Muscle layer of duodenum (tissue), 2 donors: Measurements from ENCODE around the gene KRTAP5-5.

ENCODE experiments used
- H3K27ac ChIP-seq: one replicate; pipeline ENCODE4 v1.7.0; 2013; ENCODE audit warnings: mild to moderate bottlenecking, low read length
- H3K27me3 ChIP-seq: one replicate; pipeline ENCODE4 v1.7.0; 2013; ENCODE audit warnings: low read depth, mild to moderate bottlenecking, control low read depth, low read length
- H3K36me3 ChIP-seq, 2 donors: one replicate each; pipeline ENCODE4 v1.7.0; 2013; ENCODE audit warnings: low read length in 2 of 2, control low read depth in 1 of 2, mild to moderate bottlenecking in 1 of 2; ENCODE audit not compliant: insufficient read depth in 2 of 2, control insufficient read depth in 1 of 2
- H3K4me1 ChIP-seq, 2 donors: one replicate each; pipeline ENCODE4 v1.7.0; 2013; ENCODE audit warnings: low read length in 2 of 2, mild to moderate bottlenecking in 2 of 2, control low read depth in 1 of 2, moderate library complexity in 1 of 2; ENCODE audit not compliant: insufficient read depth in 2 of 2, control insufficient read depth in 1 of 2
- H3K4me3 ChIP-seq, 2 donors: one replicate each; pipeline ENCODE4 v1.7.0; 2013; ENCODE audit warnings: low read length in 2 of 2, low read depth in 1 of 2, mild to moderate bottlenecking in 1 of 2
- H3K9me3 ChIP-seq, 2 donors: one replicate each; pipeline ENCODE4 v1.7.0; 2013; ENCODE audit warnings: low read length in 2 of 2, control low read depth in 1 of 2, mild to moderate bottlenecking in 1 of 2; ENCODE audit not compliant: control insufficient read depth in 1 of 2
- donor health status: healthy.

The KRTAP5-5 gene

DNA sequence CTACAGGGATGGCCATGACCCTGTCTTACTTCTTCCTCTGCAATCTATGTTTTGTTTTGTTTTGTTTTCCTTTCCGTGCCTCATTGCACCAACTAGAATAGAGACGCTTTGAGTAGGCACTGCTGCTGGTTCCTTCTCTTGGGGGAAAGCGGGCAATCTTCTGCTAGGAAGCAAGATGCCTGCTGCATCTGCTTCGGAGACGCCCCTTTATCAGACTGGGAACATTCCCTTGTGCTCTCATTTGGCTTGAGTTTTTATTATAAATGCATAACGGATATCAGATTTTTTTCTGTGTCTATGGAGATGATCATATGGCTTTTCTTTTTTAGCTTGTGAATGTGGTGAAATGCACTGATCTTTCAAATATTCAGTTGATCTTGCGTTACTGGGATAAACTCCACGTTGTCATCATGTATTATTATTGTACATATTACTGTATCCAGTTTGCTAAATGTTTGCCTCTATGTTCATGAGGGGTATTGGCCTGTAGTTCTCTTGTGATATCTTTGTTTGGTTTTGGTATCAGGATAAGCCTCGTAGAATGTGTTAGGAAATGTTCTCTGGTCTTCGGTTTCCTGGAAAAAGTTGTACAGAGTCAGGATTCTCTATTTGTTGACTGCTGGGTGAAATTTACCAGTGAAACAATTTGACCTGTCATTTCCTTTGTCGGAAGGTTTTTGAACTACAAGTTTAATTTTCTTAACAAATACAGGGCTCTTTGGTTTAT, 44.0 kb downstream of the KRTAP5-5 start:
- Histone ChIP-seq H3K27ac (no peak overlapping the region), H3K36me3 (no peaks in the 10 kb centered on the region), H3K9me3 (no peaks in the 10 kb centered on the region), H3K4me1 (no peaks in the 10 kb centered on the region), H3K27me3 (peaks cover 15% of the 10 kb centered on the region), H3K4me3 (no peak overlapping the region)

DNA sequence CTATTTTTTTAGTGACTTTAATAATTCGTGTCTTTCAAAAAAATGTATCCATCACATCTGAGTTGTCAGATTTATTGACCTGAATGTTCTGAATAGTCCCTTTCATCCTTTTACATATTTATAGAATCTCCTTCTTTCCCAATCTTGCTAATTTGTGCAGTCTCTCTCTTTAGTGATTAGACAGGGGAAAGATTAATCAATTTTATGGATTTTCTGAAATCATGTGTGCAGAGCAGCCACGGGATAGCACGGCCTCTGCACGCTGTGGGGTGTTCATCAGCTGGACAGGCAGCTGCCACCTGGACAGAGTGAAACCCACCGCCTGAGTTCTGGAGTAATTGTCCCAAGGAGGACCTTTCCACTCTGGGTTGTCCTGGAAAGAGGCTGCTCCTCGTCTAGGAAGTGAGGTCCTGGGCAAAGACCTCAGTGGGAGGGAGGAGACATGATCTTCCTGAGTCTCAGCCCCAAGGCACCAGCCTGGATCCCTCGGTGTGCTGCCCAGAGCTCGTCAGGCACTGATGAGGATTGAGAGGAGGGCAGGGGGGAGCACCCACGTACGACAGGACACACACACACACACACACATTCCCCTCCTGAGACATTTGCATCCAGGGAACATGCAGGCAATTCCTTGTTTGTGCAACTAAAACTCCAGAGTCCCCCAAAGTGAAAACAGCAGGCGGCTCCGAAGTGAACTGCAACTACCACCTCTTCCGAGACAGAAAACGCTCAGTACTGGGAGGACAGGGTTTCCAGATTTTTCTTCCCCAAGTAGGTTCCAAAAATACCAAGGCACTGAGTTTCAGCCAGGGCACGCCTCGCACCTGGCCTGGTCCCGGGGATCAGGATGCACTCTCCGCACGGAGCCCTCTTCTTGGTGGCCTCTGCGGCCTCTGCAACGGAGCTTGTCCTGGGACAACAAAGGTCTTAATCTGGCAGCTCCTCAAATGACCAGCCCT, 44.9 kb downstream of the KRTAP5-5 start:
- Histone ChIP-seq H3K36me3 (no peaks in the 10 kb centered on the region), H3K9me3 (no peaks in the 10 kb centered on the region), H3K27ac (no peak overlapping the region), H3K27me3 (peaks cover 11% of the 10 kb centered on the region), H3K4me3 (no peak overlapping the region), H3K4me1 (no peaks in the 10 kb centered on the region)

DNA sequence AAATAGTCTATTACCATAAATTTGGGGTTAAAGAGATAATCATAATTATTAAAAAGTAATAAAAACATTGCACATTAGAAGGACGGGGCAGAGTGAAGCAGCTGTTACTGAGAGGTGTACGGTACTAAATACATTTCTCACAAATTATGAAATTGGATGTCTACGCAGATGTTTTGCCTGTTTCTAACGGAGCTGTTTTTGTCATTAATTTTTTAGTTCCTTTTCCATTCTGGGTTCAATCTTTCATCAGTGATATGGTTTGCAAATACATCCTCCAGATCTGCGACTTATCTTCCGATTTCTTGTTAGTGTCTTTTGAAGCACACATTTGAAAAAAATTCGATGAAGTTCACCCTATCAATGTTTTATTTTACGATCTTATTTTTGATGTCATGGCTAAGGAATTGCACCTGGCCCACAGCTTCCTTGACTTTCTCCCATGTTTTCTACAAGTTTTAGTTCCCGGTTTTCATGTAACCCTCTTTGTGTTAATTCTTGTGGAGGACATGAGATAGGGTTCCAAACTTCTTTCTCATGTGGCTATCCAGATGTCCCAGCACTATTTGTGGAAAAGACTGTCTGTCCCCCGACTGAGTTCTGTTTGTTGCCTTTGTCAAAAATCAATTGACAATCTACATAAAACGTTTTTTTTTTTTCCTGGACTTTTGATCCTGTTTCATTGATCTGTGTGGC, 46.1 kb downstream of the KRTAP5-5 start:
- no peak overlapping the region for H3K4me3 ChIP-seq
- H3K27me3 ChIP-seq: peaks cover 6% of the 10 kb centered on the region
- no peak overlapping the region for H3K27ac ChIP-seq

DNA sequence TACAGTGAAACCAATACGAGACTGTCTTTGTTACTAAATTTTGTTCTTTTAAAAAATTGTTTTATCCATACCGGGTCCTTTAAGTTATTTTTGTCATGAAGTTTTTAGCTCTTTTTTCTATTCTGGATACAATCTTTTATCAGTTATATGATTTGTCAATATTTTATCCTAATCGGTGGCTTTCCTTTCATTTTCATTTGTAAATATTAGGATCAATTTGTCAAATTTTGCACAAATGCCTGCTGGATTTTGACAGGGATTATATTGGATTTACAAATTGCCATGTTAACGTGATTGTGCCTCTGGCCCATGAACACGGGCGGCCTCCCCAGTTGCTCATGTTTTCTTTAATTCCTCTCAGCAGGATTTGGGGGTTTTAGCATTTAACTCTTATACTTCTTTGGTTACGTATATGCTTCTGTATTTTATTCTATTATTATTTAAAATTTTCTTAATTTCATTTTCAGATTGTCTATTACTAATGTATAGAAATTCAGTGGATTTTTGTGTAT, 46.7 kb downstream of the KRTAP5-5 start:
- Histone ChIP-seq H3K9me3 (no peaks in the 10 kb centered on the region), H3K4me3 (no peak overlapping the region), H3K4me1 (no peaks in the 10 kb centered on the region), H3K36me3 (no peaks in the 10 kb centered on the region), H3K27ac (no peak overlapping the region), H3K27me3 (peaks cover 6% of the 10 kb centered on the region)

More for the DNA sequence above, 46.1 kb downstream of the KRTAP5-5 start:
- Histone ChIP-seq H3K9me3 (no peaks in the 10 kb centered on the region), H3K4me1 (no peaks in the 10 kb centered on the region), H3K36me3 (no peaks in the 10 kb centered on the region)

DNA sequence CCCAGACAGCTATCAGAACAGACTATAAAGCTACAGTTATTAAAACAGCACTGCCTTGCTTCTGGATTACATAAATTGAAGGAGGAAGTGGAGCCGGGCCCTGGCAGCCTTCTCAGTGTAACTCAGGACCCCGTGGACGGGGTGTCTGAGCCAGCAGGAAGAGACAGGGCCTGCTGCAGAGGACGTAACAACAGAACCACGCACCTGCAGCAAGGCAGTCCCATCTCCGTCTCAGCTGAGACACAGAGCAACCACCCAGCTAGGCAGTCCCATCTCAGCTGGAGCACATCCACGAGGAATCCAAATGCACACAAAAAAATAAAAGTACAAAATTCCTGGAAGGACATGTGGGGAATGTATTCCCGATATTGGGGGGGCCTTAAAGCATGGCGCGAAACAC, 50.3 kb downstream of the KRTAP5-5 start:
- Histone ChIP-seq H3K4me1 (no peaks in the 10 kb centered on the region), H3K27me3 (peaks cover 6% of the 10 kb centered on the region)

More for the DNA sequence above, 50.3 kb downstream of the KRTAP5-5 start:
- no peaks in the 10 kb centered on the region for H3K36me3 ChIP-seq
- H3K4me3 ChIP-seq: no peak overlapping the region
- no peak overlapping the region for H3K27ac ChIP-seq
- H3K9me3 ChIP-seq: no peaks in the 10 kb centered on the region
